H1 (cell line): Measurements from ENCODE around the gene ARID1B. TPM values are rescaled to one million over a fixed set of nuclear protein-coding genes. Genes with fewer than 3 reads are reported as not detected.

Experiments used
- ASH2L ChIP-seq: fragments of 200-600, 300-600 bp; sonication (generic); IDR thresholded peaks from one replicate; pipeline ENCODE4 v1.7.1; 2017; ENCODE audit warnings: low read length
- BCL11A ChIP-seq, 2 experiments: IDR thresholded peaks; one replicate each; pipeline ENCODE4 v1.6.1; 2011; ENCODE audit warnings: low read depth in 2 of 2, low read length in 2 of 2, mild to moderate bottlenecking in 2 of 2
- CHD7 ChIP-seq: fragments of 300-600 bp; sonication (generic); IDR thresholded peaks from 2 replicates; pipeline ENCODE4 v1.7.1; 2012; ENCODE audit warnings: low read length, moderate library complexity, mild to moderate bottlenecking, inconsistent platforms; ENCODE audit not compliant: insufficient replicate concordance
- E2F6 ChIP-seq: IDR thresholded peaks from 2 replicates; pipeline ENCODE4 v1.6.1; 2012; ENCODE audit warnings: inconsistent platforms
- MAX ChIP-seq: IDR thresholded peaks from 2 replicates; pipeline ENCODE4 v1.6.1; 2012; ENCODE audit warnings: inconsistent platforms
- PHF8 ChIP-seq: fragments of 200-600 bp; sonication (generic); conservative IDR thresholded peaks from 2 replicates; pipeline ENCODE4 v1.7.1; 2012; ENCODE audit warnings: low read depth, mild to moderate bottlenecking, inconsistent platforms, low read length, moderate library complexity
- POU5F1 ChIP-seq: IDR thresholded peaks from 2 replicates; pipeline ENCODE4 v1.6.1; 2011; ENCODE audit warnings: low read depth, mild to moderate bottlenecking, low read length, moderate library complexity
- SIRT6 ChIP-seq: IDR thresholded peaks from one replicate; pipeline ENCODE4 v1.7.1; 2012; ENCODE audit warnings: low read length, inconsistent platforms
- polyA plus RNA-seq, 7 experiments: library from polyadenylated mRNA; depleted of rRNA in 3 of 7; stranded (reverse) in 5 of 7; unstranded in 2 of 7; fragments of >200 nt in 5 of 7; fragments of 200-250 nt in 2 of 7; gene quantifications; 1 replicate in 5 of 7; 2 replicates in 1 of 7; 4 replicates in 1 of 7; pipeline versions ENCODE4 v1.2.1 to v1.2.3, GENCODE V29; 2011 to 2013; ENCODE audit warnings: missing spikeins in 2 of 7, mixed read lengths in 2 of 7
- total RNA-seq: library from RNA; stranded (reverse); fragmentation: NEBNext Ultra II Directional; extraction: Animal tissue kit (Norgen Biotek cat#: 25700); gene quantifications from 2 replicates; pipeline ENCODE4 v1.2.1, GENCODE V29; 2021

Gene ARID1B
- total and polyA plus RNA-seq, 2 of the 8 experiments (the other 6 are each of a cell fraction or from before 2014, with no cell fraction given), result 24.3 to 70.3 TPM

GRCh38 chr6:157221049-157221816 lies 444.1 kb downstream of the ARID1B start (continued):
- TF ChIP-seq CHD7 (no peak), POU5F1 (no peak), SIRT6 (no peak), E2F6 (peak; percentile 55; the same call in 1 of the 2 replicates), PHF8 (no peak), BCL11A (IDR thresholded peaks at IDR 0.05; ENCODE audit: low read depth in 2 of 2, low read length in 2 of 2) (no peak), ASH2L (no peak), MAX (0 out of 2 replicates have a peak, but pooled peaks have one; percentile 11)
- TF ChIP-seq, all 59 proteins: peak for 2
